GM18868 (cell line): Measurements from ENCODE around the gene PNKD.
"Not testable (repeated sequence)": the region's sequence is repeated elsewhere in the genome, so short reads cannot be mapped to it uniquely, and the experiment has no call there.

ENCODE experiments used
- ATAC-seq: cut with Tn5 transposase; IDR thresholded peaks from one replicate; pipeline ENCODE4 v1.9.1; 2021; ENCODE audit warnings: mild to moderate bottlenecking, moderate library complexity; ENCODE audit not compliant: unreplicated experiment

Gene PNKD

GRCh38 chr2:218291318-218292047 is 21.2 kb downstream of the PNKD start:
- ATAC-seq: no peak

- peak; percentile 75 for ATAC-seq
These were observed 22.0 kb downstream of the PNKD start, which contains the start of gene TMBIM1 for GRCh38 chr2:218292048-218293014. Gene TMBIM1, minus strand, starts transcription at chr2:218292503. Its CDS starts 10,362 bp downstream, at chr2:218282141.

- no peak for ATAC-seq
These were observed 23.6 kb downstream of the PNKD start for GRCh38 chr2:218293715-218294429.

- no peak for ATAC-seq
These were observed 24.2 kb downstream of the PNKD start for GRCh38 chr2:218294430-218295022.

GRCh38 chr2:218295029-218295428 is 24.7 kb downstream of the PNKD start:
- ATAC-seq: no peak

- ATAC-seq: no peak
These were observed 25.9 kb downstream of the PNKD start for GRCh38 chr2:218296200-218296599.

GRCh38 chr2:218296847-218297246 is 26.5 kb downstream of the PNKD start:
- no peak for ATAC-seq

GRCh38 chr2:218298314-218298875 is 28.1 kb downstream of the PNKD start:
- ATAC-seq: no peak

- no peak for ATAC-seq
These were observed 29.8 kb downstream of the PNKD start for GRCh38 chr2:218300141-218300540.

- peak; percentile 78 for ATAC-seq
These were observed 31.0 kb downstream of the PNKD start for GRCh38 chr2:218301176-218301819.

- no peak for ATAC-seq
These were observed 35.1 kb downstream of the PNKD start for GRCh38 chr2:218305383-218305782.

- ATAC-seq: no peak
These were observed 36.0 kb downstream of the PNKD start for GRCh38 chr2:218306184-218306920.

GRCh38 chr2:218307415-218308090 is 37.2 kb downstream of the PNKD start:
- no peak for ATAC-seq

GRCh38 chr2:218310853-218311540 is 40.7 kb downstream of the PNKD start:
- ATAC-seq: no peak

- not testable (repeated sequence) for ATAC-seq
These were observed 41.4 kb downstream of the PNKD start for GRCh38 chr2:218311541-218312266.

- ATAC-seq: no peak
These were observed 42.0 kb downstream of the PNKD start for GRCh38 chr2:218312267-218312756.

- no peak for ATAC-seq
These were observed 43.0 kb downstream of the PNKD start for GRCh38 chr2:218313356-218313755.
